Activated CD4-positive, CD25-positive, alpha-beta regulatory T cell treated with anti-CD3 and anti-CD28 coated beads, Interleukin-2, amount 50 U/mL, for 24 hours (primary cell): Measurements from ENCODE around the gene PLXDC1.
"Not testable (repeated sequence)": the region's sequence is repeated elsewhere in the genome, so short reads cannot be mapped to it uniquely, and the experiment has no call there.

Source experiments
- ATAC-seq, 2 donors: fragments of 150-1000 bp; cut with Tn5 transposase; one replicate each; pipeline ENCODE4 v1.10.0; 2021; ENCODE audit warnings: mild to moderate bottlenecking in 1 of 2, moderate library complexity in 1 of 2

The PLXDC1 gene

GRCh38 chr17:39151943-39152818 lies 744 bp upstream of the PLXDC1 start:
- no peak for ATAC-seq

GRCh38 chr17:39150795-39151149 lies 665 bp downstream of the PLXDC1 start:
- no peak for ATAC-seq

- ATAC-seq = no peak
Observed at GRCh38 chr17:39150104-39150634, 1.3 kb downstream of the PLXDC1 start.

GRCh38 chr17:39147221-39148185 lies 3.9 kb downstream of the PLXDC1 start:
- ATAC-seq = no peak

- ATAC-seq = no peak
Observed at GRCh38 chr17:39146273-39146672, 5.2 kb downstream of the PLXDC1 start.

GRCh38 chr17:39145143-39145542 lies 6.3 kb downstream of the PLXDC1 start:
- no peak for ATAC-seq

- no peak for ATAC-seq
Observed at GRCh38 chr17:39144416-39144840, 7.0 kb downstream of the PLXDC1 start.

- ATAC-seq = no peak
Observed at GRCh38 chr17:39143552-39144093, 7.8 kb downstream of the PLXDC1 start.

GRCh38 chr17:39141915-39142664 lies 9.3 kb downstream of the PLXDC1 start:
- ATAC-seq = no peak

GRCh38 chr17:39141294-39141693 lies 10.1 kb downstream of the PLXDC1 start:
- no peak for ATAC-seq

- no peak for ATAC-seq
Observed at GRCh38 chr17:39139561-39139960, 11.9 kb downstream of the PLXDC1 start.

- no peak for ATAC-seq
Observed at GRCh38 chr17:39139161-39139511, 12.3 kb downstream of the PLXDC1 start.

GRCh38 chr17:39138431-39139160 lies 12.8 kb downstream of the PLXDC1 start:
- ATAC-seq = no peak

- no peak for ATAC-seq
Observed at GRCh38 chr17:39134878-39135277, 16.6 kb downstream of the PLXDC1 start.

- ATAC-seq = no peak
Observed at GRCh38 chr17:39132192-39132610, 19.2 kb downstream of the PLXDC1 start.

GRCh38 chr17:39131616-39132015 lies 19.8 kb downstream of the PLXDC1 start:
- ATAC-seq = no peak

- ATAC-seq = no peak
Observed at GRCh38 chr17:39130205-39130604, 21.2 kb downstream of the PLXDC1 start.

GRCh38 chr17:39129544-39129943 lies 21.9 kb downstream of the PLXDC1 start:
- ATAC-seq = not testable (repeated sequence)

- no peak for ATAC-seq
Observed at GRCh38 chr17:39126436-39126835, 25.0 kb downstream of the PLXDC1 start.

- ATAC-seq = no peak
Observed at GRCh38 chr17:39125143-39125875, 26.1 kb downstream of the PLXDC1 start.

- no peak for ATAC-seq
Observed at GRCh38 chr17:39123627-39124026, 27.8 kb downstream of the PLXDC1 start.
